PFSK-1 (cell line): ENCODE data around the gene MAST4.

Experiments
- FOXP2 ChIP-seq: optimal IDR thresholded peaks from 2 replicates; pipeline ENCODE3; 2011; ENCODE audit warnings: borderline replicate concordance, control low read depth, inconsistent platforms; ENCODE audit not compliant: insufficient read depth; ENCODE audit errors: extremely low read length, extremely low read depth
- POLR2AphosphoS5 ChIP-seq: IDR thresholded peaks from 2 replicates; pipeline ENCODE4 v1.6.1; 2012; ENCODE audit warnings: low read depth, mild to moderate bottlenecking, control low read depth, low read length, moderate library complexity
- REST ChIP-seq, 2 experiments: IDR thresholded peaks; 2 replicates each; pipeline versions ENCODE4 v1.6.1 to v1.8.0; 2011 to 2012; ENCODE audit warnings: low read depth in 2 of 2, low read length in 2 of 2, control low read depth in 1 of 2, inconsistent platforms in 1 of 2, mild to moderate bottlenecking in 1 of 2, moderate library complexity in 1 of 2; ENCODE audit not compliant: insufficient read depth in 1 of 2
- SIN3A ChIP-seq: IDR thresholded peaks from 2 replicates; pipeline ENCODE4 v1.6.1; 2012; ENCODE audit warnings: mild to moderate bottlenecking, low read length, moderate library complexity, borderline replicate concordance; ENCODE audit not compliant: insufficient read depth
- TAF1 ChIP-seq: IDR thresholded peaks from 2 replicates; pipeline ENCODE4 v1.6.1; 2012; ENCODE audit warnings: low read length, control low read depth, borderline replicate concordance; ENCODE audit not compliant: insufficient read depth

GRCh38 chr5:67142816-67143215 is 546.6 kb downstream of the MAST4 start:
- no peak for TF ChIP-seq SIN3A
- no peak for TF ChIP-seq REST (IDR thresholded peaks at IDR 0.05; ENCODE audit: insufficient read depth in 1 of 2, low read depth in 2 of 2, low read length in 2 of 2)
- no peak for TF ChIP-seq TAF1
- TF ChIP-seq POLR2AphosphoS5: no peak
- TF ChIP-seq FOXP2: no peak
